GM23338 (cell line): ENCODE results near the gene PPP2R5B. TPM values are rescaled to one million over a fixed set of nuclear protein-coding genes. Genes with fewer than 3 reads are reported as not detected.
A peak's percentile ranks its signal among the peaks of the same experiment; 100 is the strongest.

Experiments
- ATAC-seq: fragments of 200-7000 bp; cut with Tn5 transposase; 3 replicates; pipeline ENCODE4 v1.9.1; 2020
- DNase-seq: peaks from one replicate; pipeline ENCODE4 v3.0.0-alpha.2; 2015; ENCODE audit warnings: low spot score
- H2AFZ ChIP-seq: fragments of 200-600 bp; sonication (generic); 2 replicates; pipeline ENCODE4 v1.8.0; 2016; ENCODE audit warnings: antibody characterized with exemption, mild to moderate bottlenecking, moderate library complexity
- H3F3A ChIP-seq: fragments of 200-600 bp; sonication (generic); replicated peaks from 2 replicates; pipeline ENCODE4 v1.8.0; 2017; ENCODE audit warnings: antibody characterized with exemption, mixed run types, low read depth
- H3K27ac ChIP-seq: fragments of 200-600 bp; sonication (generic); 2 replicates; pipeline ENCODE4 v1.6.1; 2016; ENCODE audit warnings: low read depth
- H3K27me3 ChIP-seq: fragments of 200-600 bp; sonication (generic); 2 replicates; pipeline ENCODE4 v1.8.0; 2016; ENCODE audit warnings: mild to moderate bottlenecking, mixed run types, moderate library complexity; ENCODE audit not compliant: insufficient read depth
- H3K36me3 ChIP-seq: fragments of 200-600 bp; sonication (generic); 2 replicates; pipeline ENCODE4 v1.8.0; 2016; ENCODE audit warnings: mild to moderate bottlenecking; ENCODE audit not compliant: insufficient read depth
- H3K4me1 ChIP-seq: fragments of 200-600 bp; sonication (generic); 2 replicates; pipeline ENCODE4 v1.8.0; 2016; ENCODE audit warnings: mild to moderate bottlenecking, moderate library complexity; ENCODE audit not compliant: insufficient read depth
- H3K4me2 ChIP-seq: fragments of 200-600 bp; sonication (generic); 2 replicates; pipeline ENCODE4 v1.7.1; 2017; ENCODE audit warnings: mixed run types
- H3K4me3 ChIP-seq: fragments of 200-600 bp; sonication (generic); 2 replicates; pipeline ENCODE4 v1.6.1; 2016; ENCODE audit warnings: mixed run types
- H3K79me2 ChIP-seq: fragments of 200-600 bp; sonication (generic); replicated peaks from 2 replicates; pipeline ENCODE4 v1.8.0; 2017; ENCODE audit warnings: mild to moderate bottlenecking; ENCODE audit not compliant: insufficient read depth
- H3K9me2 ChIP-seq: fragments of 200-600 bp; sonication (generic); 2 replicates; pipeline ENCODE4 v1.8.0; 2017; ENCODE audit not compliant: insufficient read depth
- H4K20me1 ChIP-seq: fragments of 200-600 bp; sonication (generic); replicated peaks from 2 replicates; pipeline ENCODE4 v1.8.0; 2017; ENCODE audit warnings: mild to moderate bottlenecking; ENCODE audit not compliant: insufficient read depth
- H3K27ac Mint-ChIP-seq: 2 replicates; pipeline ENCODE4 v1.8.0; 2020; ENCODE audit warnings: inconsistent platforms, mild to moderate bottlenecking, moderate library complexity, mixed read lengths
- H3K27me3 Mint-ChIP-seq: 3 replicates; pipeline ENCODE4 v1.8.0; 2022; ENCODE audit warnings: low read depth, mild to moderate bottlenecking, moderate library complexity, mixed read lengths, inconsistent platforms; ENCODE audit not compliant: insufficient read depth, poor library complexity
- H3K36me3 Mint-ChIP-seq: 3 replicates; pipeline ENCODE4 v1.8.0; 2021; ENCODE audit warnings: low read depth, mild to moderate bottlenecking, inconsistent platforms, moderate library complexity, mixed read lengths
- H3K4me1 Mint-ChIP-seq: 3 replicates; pipeline ENCODE4 v1.8.0; 2020; ENCODE audit warnings: mild to moderate bottlenecking, inconsistent platforms, mixed read lengths
- H3K4me3 Mint-ChIP-seq: 3 replicates; pipeline ENCODE4 v1.8.0; 2021; ENCODE audit warnings: moderate library complexity, mild to moderate bottlenecking, inconsistent platforms, mixed read lengths
- H3K9me3 Mint-ChIP-seq: 3 replicates; pipeline ENCODE4 v1.8.0; 2020; ENCODE audit warnings: moderate library complexity, mild to moderate bottlenecking, inconsistent platforms, mixed read lengths
- CREB1 ChIP-seq: fragments of 250-450 bp; sonication (Bioruptor Pico); IDR thresholded peaks from 2 replicates; pipeline ENCODE4 v1.5.0; 2020; ENCODE audit warnings: low read depth, mild to moderate bottlenecking, moderate library complexity
- CTCF ChIP-seq, 2 experiments: fragments of 200-600 bp in 1 of 2; sonication (generic) in 1 of 2; conservative IDR thresholded peaks; 2 replicates each; pipeline versions ENCODE4 v1.5.1 to v1.6.1; 2016 to 2017; ENCODE audit warnings: antibody characterized with exemption in 2 of 2, low read depth in 2 of 2, mild to moderate bottlenecking in 2 of 2, moderate library complexity in 1 of 2
- ETS1 ChIP-seq: IDR thresholded peaks from 2 replicates; pipeline ENCODE4 v1.6.1; 2016; ENCODE audit warnings: antibody characterized with exemption
- EZH2phosphoT487 ChIP-seq: fragments of 200-600 bp; sonication (generic); IDR thresholded peaks from one replicate; pipeline ENCODE4 v1.8.1; 2018; ENCODE audit warnings: antibody characterized with exemption; ENCODE audit not compliant: unreplicated experiment
- JUNB ChIP-seq: IDR thresholded peaks from one replicate; pipeline ENCODE4 v1.6.1; 2016; ENCODE audit warnings: antibody characterized with exemption; ENCODE audit not compliant: unreplicated experiment
- NANOG ChIP-seq: IDR thresholded peaks from 2 replicates; pipeline ENCODE4 v1.6.1; 2016; ENCODE audit warnings: antibody characterized with exemption, borderline replicate concordance
- REST ChIP-seq: IDR thresholded peaks from one replicate; pipeline ENCODE4 v1.6.1; 2018; ENCODE audit warnings: antibody characterized with exemption; ENCODE audit not compliant: unreplicated experiment
- STAT1 ChIP-seq: IDR thresholded peaks from one replicate; pipeline ENCODE4 v1.6.1; 2016; ENCODE audit warnings: antibody characterized with exemption; ENCODE audit not compliant: unreplicated experiment
- ZNF114 ChIP-seq: fragments of 250-450 bp; sonication (Bioruptor Pico); IDR thresholded peaks from 2 replicates; pipeline ENCODE4 v1.5.0; 2020; ENCODE audit warnings: mild to moderate bottlenecking, moderate library complexity
- ZNF331 ChIP-seq: fragments of 250-450 bp; sonication (Bioruptor Pico); IDR thresholded peaks from 2 replicates; pipeline ENCODE4 v1.5.0; 2020; ENCODE audit warnings: low read depth, mild to moderate bottlenecking, moderate library complexity
- polyA plus RNA-seq: library from polyadenylated mRNA; unstranded; fragments of >200 nt; fragmentation: Nextera tagmentation; extraction: Ambion mirVana; gene quantifications from 2 replicates; pipeline ENCODE4 v1.2.1, GENCODE V29; 2016
- total RNA-seq: library from RNA; depleted of rRNA; stranded (reverse); fragments of >200 nt; shearing (Covaris generic); gene quantifications from 2 replicates; pipeline ENCODE4 v1.2.3, GENCODE V29; 2014

The PPP2R5B gene
- total and polyA plus RNA-seq, 2 experiments from 2014 or later: 2.8 to 5.8 TPM

GRCh38 chr11:64876835-64877341 lies 47.6 kb upstream of the PPP2R5B start (continued):
- TF ChIP-seq CTCF (conservative IDR thresholded peaks at IDR 0.05; ENCODE audit: low read depth in 2 of 2): no peak
- no peak for TF ChIP-seq ETS1
- no peak for TF ChIP-seq EZH2phosphoT487
- TF ChIP-seq REST: no peak
- no peak for TF ChIP-seq STAT1
- no peak for TF ChIP-seq ZNF114 (CRISPR knock-in tag)
- no peak for TF ChIP-seq ZNF331
- TF ChIP-seq CREB1 (CRISPR knock-in tag): no peak

GRCh38 chr11:64877390-64878222 lies 46.9 kb upstream of the PPP2R5B start:
- no peaks in the 10 kb centered on the region for H3K9me3 Mint-ChIP-seq
- H3K27me3 Mint-ChIP-seq: peaks cover 10% of the 10 kb centered on the region
- peaks cover 5% of the 10 kb centered on the region; the same call in 1 of the 2 replicates for H3K27me3 ChIP-seq
- peak overlapping the region; percentile 76 for H3K4me3 Mint-ChIP-seq
- H3K27ac ChIP-seq: no peak overlapping the region
- H3K9me2 ChIP-seq: no peaks in the 10 kb centered on the region
- H3K36me3 ChIP-seq: no peaks in the 10 kb centered on the region
- peaks cover 29% of the 10 kb centered on the region for H3K4me1 Mint-ChIP-seq
- peaks cover 15% of the 10 kb centered on the region; the same call in 1 of the 2 replicates for H3K4me1 ChIP-seq
- no peaks in the 10 kb centered on the region; the same call in 1 of the 2 replicates for H4K20me1 ChIP-seq
- DNase-seq (no peak), ATAC-seq (peak; percentile 11)
- H3K27ac Mint-ChIP-seq: no peak overlapping the region
- peak overlapping the region; percentile 93 for H3K4me2 ChIP-seq
- H3F3A ChIP-seq: 0 out of 2 replicates have a peak, but pooled peaks cover 3% of the 10 kb centered on the region
- H3K4me3 ChIP-seq: peak overlapping the region; percentile 98
- H3K79me2 ChIP-seq: peaks cover 21% of the 10 kb centered on the region
- peaks cover 5% of the 10 kb centered on the region; the same call in 1 of the 3 replicates for H3K36me3 Mint-ChIP-seq
- peak overlapping the region; percentile 98 for H2AFZ ChIP-seq
- TF ChIP-seq JUNB (no peak), ZNF114 (CRISPR knock-in tag) (no peak), NANOG (no peak), STAT1 (no peak), ETS1 (no peak)
